ENCODE data around the gene HLA-DOA.

DNA sequence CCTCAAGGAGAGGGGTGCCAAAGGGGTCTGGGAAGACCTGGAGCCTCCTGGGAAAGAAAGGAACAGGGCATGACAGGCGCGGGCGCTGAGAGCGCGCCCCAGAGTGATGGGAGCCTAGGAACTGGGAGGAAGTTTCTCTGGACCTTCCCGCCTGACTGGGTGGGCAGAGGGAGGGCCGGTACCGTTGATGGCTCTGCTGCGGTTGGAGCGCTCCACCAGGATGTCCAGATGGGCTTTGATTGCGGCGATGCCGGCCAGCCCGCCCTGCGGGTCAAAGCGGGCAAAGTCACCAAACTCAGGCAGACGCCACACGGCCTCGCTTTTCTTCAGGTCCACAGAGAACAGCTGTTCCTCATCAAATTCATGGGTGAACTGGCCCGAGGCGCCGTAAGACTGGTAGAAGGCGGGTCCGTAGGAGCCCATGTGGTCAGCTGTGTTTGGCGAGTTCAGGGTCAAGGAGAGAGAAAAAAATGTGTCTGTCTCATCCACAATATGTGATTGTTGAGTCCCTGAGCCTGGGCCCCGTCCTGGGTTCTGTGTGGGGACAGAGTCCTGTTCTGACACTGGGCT, 1.5 kb downstream of the HLA-DOA start:
- TF ChIP-seq, protein P1, sequence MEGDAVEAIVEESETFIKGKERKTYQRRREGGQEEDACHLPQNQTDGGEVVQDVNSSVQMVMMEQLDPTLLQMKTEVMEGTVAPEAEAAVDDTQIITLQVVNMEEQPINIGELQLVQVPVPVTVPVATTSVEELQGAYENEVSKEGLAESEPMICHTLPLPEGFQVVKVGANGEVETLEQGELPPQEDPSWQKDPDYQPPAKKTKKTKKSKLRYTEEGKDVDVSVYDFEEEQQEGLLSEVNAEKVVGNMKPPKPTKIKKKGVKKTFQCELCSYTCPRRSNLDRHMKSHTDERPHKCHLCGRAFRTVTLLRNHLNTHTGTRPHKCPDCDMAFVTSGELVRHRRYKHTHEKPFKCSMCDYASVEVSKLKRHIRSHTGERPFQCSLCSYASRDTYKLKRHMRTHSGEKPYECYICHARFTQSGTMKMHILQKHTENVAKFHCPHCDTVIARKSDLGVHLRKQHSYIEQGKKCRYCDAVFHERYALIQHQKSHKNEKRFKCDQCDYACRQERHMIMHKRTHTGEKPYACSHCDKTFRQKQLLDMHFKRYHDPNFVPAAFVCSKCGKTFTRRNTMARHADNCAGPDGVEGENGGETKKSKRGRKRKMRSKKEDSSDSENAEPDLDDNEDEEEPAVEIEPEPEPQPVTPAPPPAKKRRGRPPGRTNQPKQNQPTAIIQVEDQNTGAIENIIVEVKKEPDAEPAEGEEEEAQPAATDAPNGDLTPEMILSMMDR (IDR thresholded peaks at IDR 0.05), result no peak
- no peak for TF ChIP-seq POLR2A (IDR thresholded peaks at IDR 0.05)

Data from adrenal gland (tissue), 5 donors.